ENCODE data around the gene MYDGF.

GRCh38 chr19:4719499-4719866 is 49.3 kb upstream of the MYDGF start:
- TF ChIP-seq CTCF (conservative IDR thresholded peaks at IDR 0.05; ENCODE audit: low read length) (no peak), EZH2phosphoT487 (IDR thresholded peaks at IDR 0.05; ENCODE audit: borderline replicate concordance, low read depth, low read length) (no peak)
